Spleen (tissue), 7 donors: ENCODE data around the gene ZNF829.

Experiments
- CTCF ChIP-seq, 11 experiments: fragments of 200-600 bp in 7 of 11; fragments of 450-650 bp in 4 of 11; sonication (generic) in 4 of 11; IDR thresholded peaks in 8 of 11; conservative IDR thresholded peaks in 3 of 11; 1 replicate in 7 of 11; 2 replicates in 4 of 11; pipeline versions ENCODE4 v1.4.0 to v1.8.0; 2016 to 2021; ENCODE audit warnings: antibody characterized with exemption in 11 of 11, inconsistent platforms in 4 of 11, mild to moderate bottlenecking in 1 of 11
- POLR2A ChIP-seq, 3 donors: fragments of 450-650 bp; IDR thresholded peaks; one replicate each; pipeline ENCODE4 v1.5.1; 2017; ENCODE audit warnings: antibody characterized with exemption in 3 of 3, mild to moderate bottlenecking in 1 of 3
- POLR2AphosphoS5 ChIP-seq, 3 donors: sonication (generic); formaldehyde crosslinking; IDR thresholded peaks; one replicate each; pipeline ENCODE4 v1.5.1; 2017; ENCODE audit warnings: antibody characterized with exemption in 3 of 3
- donor health status: DM: no; HTN: no; CAD: no; lungs with moderate emphysema.
- donor health status: DM: no; HTN: no; CAD: no.
- donor health status: DM: no; HTN: no; CAD: no.

- TF ChIP-seq CTCF (IDR thresholded peaks at IDR 0.05 in 8 of 11, conservative IDR thresholded peaks at IDR 0.05 in 3 of 11), result no peak
- no peak for TF ChIP-seq POLR2A (IDR thresholded peaks at IDR 0.05)
- TF ChIP-seq POLR2AphosphoS5 (IDR thresholded peaks at IDR 0.05), result no peak
Measured at GRCh38 chr19:36894849-36895383, 21.2 kb downstream of the ZNF829 start.
